ENCODE data around the gene PSMD11.
"Not testable (repeated sequence)": the region's sequence is repeated elsewhere in the genome, so short reads cannot be mapped to it uniquely, and the experiment has no call there.

Gene PSMD11

GRCh38 chr17:32519228-32520103 lies 75.2 kb downstream of the PSMD11 start:
- intact Hi-C loops (cut with DNase I), result no loop called here
- DNase-seq, result peak in 35 of 42 donors; percentile 19 to 77 (median 58)

DNA sequence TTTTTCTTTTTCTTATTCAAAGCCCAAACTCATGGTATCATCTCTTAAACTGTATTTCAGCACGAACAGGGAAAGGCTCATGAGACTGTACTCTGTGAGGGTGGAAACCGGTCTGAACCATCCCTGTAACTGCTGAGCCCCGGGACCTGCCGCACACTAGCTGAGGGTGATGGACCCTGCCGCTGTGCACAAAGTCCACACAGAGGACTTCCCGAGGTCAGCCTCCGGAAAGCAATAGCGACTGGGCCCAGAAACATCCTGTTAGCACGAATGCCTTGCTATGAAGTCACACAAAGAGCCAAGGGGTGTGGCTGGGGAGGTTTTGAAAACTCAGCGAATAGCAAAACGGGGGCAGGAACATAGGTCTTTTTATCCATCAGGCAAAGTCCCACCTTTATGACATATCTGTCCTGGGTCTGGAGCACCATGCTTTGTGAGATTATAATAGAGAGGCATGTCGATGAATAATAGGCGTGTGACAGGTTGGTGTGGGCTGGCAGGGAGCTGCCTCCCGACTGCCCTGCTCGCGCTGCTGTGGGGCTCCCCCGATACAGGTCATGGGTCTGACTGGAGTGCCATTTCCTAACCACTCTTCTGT lies 75.9 kb downstream of the PSMD11 start:
- peak in 31 of 42 donors; percentile 18 to 79 (median 47) for DNase-seq
- intact Hi-C loops (cut with DNase I), result no loop called here

GRCh38 chr17:32520737-32521404 lies 76.6 kb downstream of the PSMD11 start:
- intact Hi-C loops (cut with DNase I), result no loop called here
- peak in 3 of 42 donors; percentile 37 to 71 (median 52) for DNase-seq

DNA sequence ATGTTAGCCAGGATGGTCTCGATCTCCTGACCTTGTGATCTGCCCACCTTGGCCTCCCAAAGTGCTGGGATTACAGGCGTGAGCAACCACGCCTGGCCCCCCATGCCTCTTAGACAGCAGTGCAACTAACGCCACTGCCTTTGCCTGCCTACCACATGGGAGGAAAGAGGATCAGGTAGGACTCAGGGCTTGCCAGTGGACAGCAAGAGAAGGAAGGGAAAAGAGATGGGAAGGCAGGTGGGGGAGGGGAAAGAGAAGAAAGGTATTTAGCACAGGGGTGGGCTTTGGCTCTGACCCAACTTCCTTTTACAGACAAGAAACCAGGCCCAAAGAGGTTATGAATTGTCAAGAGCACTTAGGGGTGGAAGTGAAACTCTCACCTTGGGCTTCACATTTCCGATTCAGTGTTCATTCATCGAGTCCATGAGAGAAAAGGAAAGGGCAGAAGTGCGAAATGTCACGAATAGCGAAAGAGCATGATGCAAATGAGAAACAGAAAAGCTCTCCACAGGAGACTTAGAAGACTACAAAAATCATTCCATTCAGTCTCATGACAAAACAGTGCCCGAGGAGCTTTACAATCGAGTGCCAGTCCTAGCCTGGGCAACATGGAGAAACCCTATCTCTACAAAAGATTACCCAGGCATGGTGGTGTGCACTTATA lies 78.8 kb downstream of the PSMD11 start:
- DNase-seq, result no peak
- intact Hi-C loops (cut with DNase I), result no loop called here

- intact Hi-C loops (cut with DNase I), result no loop called here
- no peak for DNase-seq
These were observed 79.7 kb downstream of the PSMD11 start for GRCh38 chr17:32523827-32524552.

DNA sequence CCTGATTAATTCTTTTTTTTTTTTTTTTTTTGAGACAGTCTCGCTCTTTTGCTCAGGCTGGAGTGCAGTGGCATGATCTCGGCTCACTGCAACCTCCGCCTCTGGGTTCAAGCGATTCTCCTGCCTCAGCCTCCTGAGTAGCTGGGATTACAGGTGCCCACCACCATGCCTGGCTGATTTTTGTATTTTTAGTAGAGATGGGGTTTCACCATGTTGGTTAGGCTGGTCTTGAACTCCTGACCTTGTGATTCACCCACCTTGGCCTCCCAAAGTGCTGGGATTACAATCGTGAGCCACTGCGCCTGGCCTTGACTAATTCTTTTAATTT lies 80.2 kb downstream of the PSMD11 start:
- intact Hi-C loops (cut with DNase I); DNase-seq: not testable (repeated sequence)

- intact Hi-C loops (cut with DNase I), result no loop called here
- no peak for DNase-seq
These were observed 80.8 kb downstream of the PSMD11 start for GRCh38 chr17:32525122-32525521.

DNA sequence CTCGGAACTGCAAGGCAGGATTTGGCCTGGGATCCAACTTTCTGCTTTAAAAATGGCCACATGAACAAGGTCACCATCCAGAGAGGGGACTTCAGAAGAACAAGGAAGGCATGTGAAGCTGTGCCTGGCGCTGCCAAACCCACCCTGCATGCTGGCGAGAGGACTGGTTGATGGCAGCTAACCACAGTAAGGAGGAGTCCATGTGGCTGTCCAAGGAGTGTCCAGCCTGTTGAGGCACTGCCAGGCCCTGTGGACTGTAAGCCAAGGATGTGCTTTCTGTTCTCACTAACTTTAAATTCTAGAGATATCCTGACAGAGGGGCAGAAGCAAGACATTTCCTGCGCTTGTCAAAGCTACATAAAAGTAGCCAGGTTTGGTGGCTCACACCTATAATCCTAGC lies 82.8 kb downstream of the PSMD11 start:
- intact Hi-C loops (cut with DNase I), result no loop called here
- no peak for DNase-seq

DNA sequence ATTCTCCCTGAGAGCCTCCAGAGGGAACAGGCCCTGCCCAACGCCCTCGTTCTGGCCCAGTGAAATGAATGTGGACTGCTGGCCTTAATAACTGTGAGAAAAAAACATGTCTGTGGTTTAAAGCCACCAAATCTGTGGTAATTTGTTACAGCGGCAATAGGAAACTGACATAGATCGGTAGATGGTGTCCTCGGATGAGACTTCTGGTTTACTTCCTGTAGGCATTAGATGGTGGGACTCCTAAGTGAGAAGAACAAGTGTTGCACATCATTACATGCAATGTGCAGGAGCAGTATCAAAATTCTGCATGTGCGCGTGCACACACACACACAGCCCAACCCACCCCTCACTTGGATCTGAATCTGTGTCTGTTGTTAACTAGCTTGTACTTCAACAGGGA lies 84.5 kb downstream of the PSMD11 start:
- no peak for DNase-seq
- intact Hi-C loops (cut with DNase I), result no loop called here

DNA sequence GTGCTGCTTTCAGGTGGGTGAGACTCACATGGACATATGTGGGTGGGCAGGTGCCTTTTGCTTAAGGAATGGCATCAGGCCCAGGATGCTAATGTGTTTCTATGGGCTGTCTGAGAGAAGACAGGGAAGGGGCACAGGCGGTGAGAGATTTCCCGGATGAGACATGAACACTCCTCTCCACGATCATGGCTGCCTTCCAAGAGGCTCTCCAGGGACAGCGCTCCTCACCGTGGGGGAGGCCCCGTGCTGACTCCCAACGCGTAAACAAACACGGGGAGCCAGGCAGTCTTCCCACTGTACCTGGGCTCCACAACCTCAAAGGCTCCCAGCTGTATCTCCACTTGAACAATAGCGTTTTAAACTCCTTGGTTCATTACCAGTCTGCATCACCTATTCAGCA lies 85.3 kb downstream of the PSMD11 start:
- intact Hi-C loops (cut with DNase I), result no loop called here

More for the DNA sequence above, 85.3 kb downstream of the PSMD11 start:
- DNase-seq, result no peak

Measured in head of caudate nucleus (tissue), 42 donors.